ELF-1 (cell line): Measurements from ENCODE around the gene SYNGAP1.
A peak's percentile ranks its signal among the peaks of the same experiment; 100 is the strongest.

Experiments
- DNase-seq: peaks from one replicate; pipeline ENCODE4 v3.0.0-alpha.2; 2016; ENCODE audit warnings: low read depth, low spot score

Gene SYNGAP1

DNA sequence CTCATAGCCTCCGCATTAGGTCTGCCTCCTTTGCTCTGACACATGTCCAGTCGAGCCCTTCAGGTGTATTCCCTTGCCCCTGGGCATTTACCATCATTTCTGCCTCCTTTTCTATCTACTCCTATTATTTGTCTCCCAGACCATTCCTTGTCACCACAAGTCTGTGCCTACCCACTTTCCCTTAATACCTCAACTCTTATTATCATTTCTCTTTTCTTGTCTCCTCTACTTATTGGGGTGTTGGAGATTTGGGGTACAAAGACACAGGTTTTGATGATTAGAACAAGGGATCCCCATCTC is 1.4 kb downstream of the SYNGAP1 start:
- no peak for DNase-seq

DNA sequence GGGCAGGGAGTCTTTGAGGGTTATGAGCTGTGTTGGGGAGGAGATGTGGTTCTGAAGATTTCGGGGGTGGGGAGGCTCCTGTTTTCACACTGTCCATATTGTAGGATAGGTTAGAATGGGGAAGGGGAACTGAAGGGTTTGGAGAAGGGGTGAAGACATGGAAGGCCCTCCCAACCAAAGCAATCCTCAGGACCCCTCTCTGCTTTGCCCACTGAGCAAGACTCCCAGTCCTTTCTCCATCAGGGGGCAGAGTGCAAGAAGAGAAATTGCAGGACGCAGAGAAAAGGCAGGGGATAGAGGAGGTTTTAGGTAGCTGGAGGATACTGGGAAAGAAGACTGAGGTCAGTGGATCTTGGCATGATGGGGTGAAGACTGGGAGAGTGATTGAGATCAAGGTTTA is 3.9 kb downstream of the SYNGAP1 start:
- no peak for DNase-seq

GRCh38 chr6:33424855-33425667 is 5.2 kb downstream of the SYNGAP1 start:
- DNase-seq: peak; percentile 9

DNA sequence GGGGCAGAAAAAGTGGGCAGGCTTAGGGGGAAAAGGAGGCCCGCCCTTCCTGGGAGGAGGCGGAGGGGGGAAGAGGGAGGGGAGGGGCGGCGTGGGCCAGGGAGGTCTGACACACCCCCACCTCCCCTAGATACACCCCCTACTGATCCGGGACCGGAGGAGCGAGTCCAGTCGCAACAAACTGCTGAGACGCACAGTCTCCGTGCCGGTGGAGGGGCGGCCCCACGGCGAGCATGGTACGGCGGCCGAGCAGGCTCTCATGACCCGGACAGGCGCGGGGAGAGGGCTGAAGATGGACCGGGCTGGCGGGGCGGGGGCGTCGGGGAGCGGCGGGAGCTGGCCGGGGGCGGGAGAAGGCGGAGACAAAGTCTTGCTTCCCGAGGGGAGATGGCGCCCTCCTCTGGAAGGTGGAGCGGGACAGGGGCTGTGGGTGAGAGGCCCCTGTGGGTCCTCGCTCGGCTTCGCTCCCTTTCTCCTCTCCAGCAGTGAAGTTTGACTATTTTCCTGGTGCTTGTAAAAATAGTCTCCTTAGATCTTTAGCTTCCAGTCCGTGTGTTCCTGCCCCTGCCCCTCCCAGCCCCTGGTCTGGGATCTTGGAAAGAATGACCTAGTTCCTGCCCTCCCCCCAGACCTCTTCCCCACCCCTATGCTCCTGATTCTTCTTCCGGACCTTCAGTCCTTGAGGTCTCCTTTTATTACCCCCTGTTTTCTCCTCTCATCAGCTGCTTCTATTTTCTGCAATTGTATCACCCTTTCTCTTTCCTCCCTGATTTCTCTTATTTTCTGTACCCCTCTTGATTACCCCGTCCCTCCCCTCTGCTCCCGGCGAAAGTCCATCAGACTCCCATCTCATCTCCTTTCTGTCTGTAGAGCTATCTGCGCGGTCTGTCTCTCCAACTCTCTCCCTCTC is 6.1 kb downstream of the SYNGAP1 start:
- peak; percentile 85 for DNase-seq

DNA sequence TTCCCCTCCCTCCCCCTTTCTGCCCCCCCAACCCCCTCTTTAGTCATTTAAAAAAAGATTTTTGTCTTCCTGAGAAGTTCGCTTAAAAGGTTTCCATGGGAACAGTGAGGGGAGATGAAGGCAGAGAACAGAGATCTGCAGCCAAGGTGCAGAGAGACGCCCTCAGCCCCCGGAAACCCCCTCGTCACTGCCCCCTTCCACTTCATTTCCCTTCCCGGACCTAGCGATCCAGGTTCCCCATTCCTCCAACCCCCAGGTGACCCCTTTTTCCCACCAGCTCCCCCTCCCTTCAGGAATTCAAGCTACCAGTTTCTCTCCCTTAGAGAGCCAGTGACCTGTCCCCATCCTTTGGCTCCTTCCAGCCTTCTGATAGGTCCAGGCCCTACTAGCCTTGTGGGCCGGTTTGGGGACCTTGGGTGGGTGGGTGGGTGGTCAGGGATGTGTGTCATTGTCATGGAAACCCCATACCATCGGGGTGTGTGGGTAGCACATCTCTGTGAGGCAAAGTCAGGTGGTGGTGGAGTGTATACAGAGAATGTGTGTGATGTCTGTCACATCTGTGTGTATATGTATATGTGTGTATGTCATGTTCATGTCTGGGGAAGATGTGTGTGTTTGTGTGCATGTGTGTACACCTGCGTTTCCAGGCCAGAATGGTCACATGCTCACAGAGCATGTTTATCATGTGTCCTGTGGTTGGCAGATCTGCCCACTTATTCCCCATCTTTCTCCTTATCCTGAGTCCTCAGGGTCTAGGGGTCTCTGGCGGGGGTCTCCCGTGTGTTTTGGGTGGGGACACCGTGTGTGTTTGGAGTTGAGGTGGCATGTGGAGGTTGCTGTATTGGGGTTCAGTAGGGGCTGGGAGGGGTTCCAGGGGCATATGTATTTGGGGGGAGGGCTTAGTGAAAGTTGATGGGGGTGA is 7.0 kb downstream of the SYNGAP1 start:
- DNase-seq: no peak

GRCh38 chr6:33427585-33428223 is 7.8 kb downstream of the SYNGAP1 start:
- peak; percentile 24 for DNase-seq

DNA sequence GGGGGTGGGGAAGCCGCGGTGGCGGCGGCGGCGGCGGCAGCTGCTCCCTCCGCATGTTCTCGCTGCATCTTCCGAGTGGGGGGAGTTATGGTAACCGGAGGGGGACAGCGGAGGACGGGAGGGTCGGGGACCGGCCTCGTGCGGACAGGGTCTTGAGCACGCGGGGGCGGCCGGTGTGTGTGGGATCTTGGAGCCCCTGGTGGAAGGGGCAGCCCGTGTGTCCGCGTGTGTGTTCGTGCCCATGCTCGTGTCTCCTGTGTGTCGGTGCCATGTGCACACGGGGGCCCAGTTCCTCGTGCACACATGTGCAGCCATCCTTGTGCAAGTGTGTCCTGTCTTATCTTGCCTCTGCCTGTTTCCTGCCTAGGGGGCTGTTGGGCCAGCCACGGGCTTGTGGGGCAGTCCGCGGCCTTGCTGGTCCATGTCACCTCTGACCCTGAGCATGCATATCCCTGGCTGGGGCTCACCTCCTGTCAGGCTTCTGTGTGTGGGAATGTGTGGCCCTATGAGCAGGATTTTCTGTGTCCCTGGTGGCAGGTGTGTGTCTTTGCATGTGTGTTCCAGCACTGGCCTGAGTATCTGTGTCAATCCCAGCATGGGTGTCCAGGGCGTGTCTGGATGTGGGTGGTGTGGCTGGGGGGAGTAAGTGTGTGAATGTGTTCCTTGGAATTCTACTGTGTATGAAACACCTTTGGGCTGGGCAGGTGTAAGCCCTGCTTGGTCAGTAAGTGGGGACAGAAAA is 8.5 kb downstream of the SYNGAP1 start:
- peak; percentile 58 for DNase-seq

GRCh38 chr6:33428966-33429749 is 9.3 kb downstream of the SYNGAP1 start:
- DNase-seq: no peak

- no peak for DNase-seq
Observed at GRCh38 chr6:33429750-33430052, 9.8 kb downstream of the SYNGAP1 start.

DNA sequence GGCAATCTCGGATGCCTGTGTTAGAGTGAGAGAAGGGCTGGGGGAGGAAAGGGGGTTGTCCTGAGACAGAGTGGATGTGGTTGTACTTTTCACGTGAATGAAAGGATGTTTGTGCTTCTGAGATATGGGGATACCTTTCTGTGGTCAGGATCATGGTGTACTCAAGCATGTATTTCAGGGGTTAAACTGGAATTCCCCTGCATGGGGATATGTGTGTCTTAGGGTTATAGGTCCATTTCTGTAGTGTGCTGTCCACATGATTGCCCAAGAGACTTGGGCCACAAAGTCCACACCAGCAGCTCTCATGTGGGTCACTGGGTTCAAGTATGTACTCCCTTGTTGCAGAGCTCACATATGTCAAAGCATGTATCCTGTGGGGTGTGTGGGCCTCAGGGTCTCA is 10.5 kb downstream of the SYNGAP1 start:
- DNase-seq: no peak

- peak; percentile 84 for DNase-seq
Observed at GRCh38 chr6:33430991-33431879, 11.4 kb downstream of the SYNGAP1 start.

DNA sequence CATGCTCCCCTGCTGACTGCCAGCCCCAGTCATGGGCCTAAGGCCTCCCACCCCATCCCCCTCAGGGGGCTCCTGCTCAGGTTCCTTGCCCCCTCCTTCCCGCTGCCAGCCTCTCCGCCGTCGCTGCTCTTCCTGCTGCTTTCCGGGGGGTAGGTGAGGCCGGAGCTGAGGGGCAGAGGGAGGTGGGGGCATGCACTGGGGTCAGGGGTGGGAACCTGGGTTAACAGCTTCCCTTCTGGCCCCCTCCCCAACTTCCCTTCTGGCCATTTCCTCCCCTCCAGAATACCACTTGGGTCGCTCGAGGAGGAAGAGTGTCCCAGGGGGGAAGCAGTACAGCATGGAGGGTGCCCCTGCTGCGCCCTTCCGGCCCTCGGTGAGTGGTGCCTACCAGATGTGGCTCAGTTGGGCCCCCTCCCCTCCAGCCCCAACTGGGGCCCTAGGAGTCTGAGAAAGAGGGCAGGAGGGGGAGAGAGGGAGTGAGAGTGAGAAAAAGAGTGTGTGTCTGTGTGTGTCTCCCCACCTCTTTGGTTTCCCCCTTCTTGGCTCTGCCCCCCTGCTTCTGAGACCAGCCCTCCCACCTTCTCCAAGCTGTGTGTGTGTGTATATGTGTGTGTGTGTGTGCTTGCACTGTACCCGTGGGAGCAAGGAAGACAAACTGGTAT is 12.1 kb downstream of the SYNGAP1 start:
- DNase-seq: no peak

DNA sequence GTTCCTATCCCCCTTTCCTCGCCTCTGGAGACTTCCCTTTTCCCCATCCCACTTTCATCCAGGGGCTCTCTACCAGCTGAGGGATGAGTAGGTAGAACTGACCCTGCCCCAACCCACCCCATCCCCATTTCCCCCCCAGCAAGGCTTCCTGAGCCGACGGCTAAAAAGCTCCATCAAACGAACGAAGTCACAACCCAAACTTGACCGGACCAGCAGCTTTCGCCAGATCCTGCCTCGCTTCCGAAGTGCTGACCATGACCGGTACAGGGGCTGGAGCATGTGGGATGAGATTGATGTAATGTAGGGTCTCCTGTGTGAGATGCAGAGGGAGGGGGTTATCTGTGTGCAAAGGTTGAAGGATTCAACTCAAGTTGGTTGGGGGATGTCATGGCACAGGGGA is 12.7 kb downstream of the SYNGAP1 start:
- DNase-seq: no peak

- DNase-seq: peak; percentile 77
Observed at GRCh38 chr6:33433001-33433543, 13.2 kb downstream of the SYNGAP1 start.

DNA sequence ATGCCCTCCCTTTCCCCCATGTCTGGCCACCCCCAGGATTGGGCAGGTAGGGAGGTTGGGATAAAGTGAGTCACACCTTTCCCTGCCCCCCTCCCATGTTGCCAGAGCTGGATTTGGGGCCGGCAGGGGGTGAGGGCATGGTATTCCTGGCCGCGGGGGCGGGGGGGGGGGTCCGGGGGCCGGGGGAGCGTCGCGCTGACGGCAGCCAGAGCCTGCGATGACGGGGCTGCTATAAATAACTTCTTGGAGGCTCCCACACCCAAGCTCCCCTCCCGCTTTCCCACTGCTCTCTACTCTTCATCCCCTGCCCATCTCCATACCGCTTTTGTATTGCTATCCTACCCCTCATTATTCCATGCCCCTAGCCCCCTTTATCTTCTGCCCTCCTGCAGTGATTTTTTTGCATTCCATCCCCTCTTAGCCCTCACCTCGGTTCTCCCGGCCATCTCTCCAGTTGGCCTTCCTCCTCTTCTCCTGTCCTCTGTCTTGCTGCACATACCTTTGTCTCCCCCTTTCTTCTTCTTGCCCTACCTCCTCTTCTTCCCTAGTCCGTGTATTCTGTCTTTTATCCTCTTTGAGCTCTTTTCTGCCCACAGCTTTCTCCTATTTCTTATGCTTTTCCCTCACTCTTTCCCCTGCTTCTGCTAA is 13.8 kb downstream of the SYNGAP1 start:
- DNase-seq: peak; percentile 27

DNA sequence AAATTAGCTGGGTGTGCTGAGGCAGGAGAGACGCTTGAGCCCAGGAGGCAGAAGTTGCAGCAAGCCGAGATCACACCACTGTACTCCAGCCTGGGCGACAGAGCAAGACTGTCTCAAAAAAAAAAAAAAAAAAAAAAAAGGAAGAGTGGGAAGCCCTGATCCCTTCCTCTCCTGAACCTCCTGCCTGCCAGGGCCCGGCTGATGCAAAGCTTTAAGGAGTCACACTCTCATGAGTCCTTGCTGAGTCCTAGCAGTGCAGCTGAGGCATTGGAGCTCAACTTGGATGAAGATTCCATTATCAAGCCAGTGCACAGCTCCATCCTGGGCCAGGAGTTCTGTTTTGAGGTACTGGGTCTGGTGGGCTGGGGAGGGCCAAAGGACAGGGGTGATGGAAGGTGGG is 15.1 kb downstream of the SYNGAP1 start:
- DNase-seq: no peak

DNA sequence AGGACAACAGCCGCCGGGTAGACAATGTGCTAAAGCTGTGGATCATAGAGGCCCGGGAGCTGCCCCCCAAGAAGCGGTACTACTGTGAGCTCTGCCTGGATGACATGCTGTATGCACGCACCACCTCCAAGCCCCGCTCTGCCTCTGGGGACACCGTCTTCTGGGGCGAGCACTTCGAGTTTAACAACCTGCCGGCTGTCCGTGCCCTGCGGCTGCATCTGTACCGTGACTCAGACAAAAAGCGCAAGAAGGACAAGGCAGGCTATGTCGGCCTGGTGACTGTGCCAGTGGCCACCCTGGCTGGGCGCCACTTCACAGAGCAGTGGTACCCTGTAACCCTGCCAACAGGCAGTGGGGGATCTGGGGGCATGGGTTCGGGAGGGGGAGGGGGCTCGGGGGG is 17.8 kb downstream of the SYNGAP1 start:
- no peak for DNase-seq
